Kidney (tissue), 14 donors: ENCODE results near the gene PPARA. TPM values are rescaled to one million over a fixed set of nuclear protein-coding genes. Genes with fewer than 3 reads are reported as not detected.

ENCODE experiments used
- DNase-seq, 5 donors: peaks; one replicate each; pipeline ENCODE4 v3.0.0-alpha.2; 2013 to 2020
- FAIRE-seq: peaks from 2 replicates; lab custom pipeline; 2012; peaks lifted over from hg19 to GRCh38; lab: Jason Lieb, UNC
- H3K27ac ChIP-seq, 2 donors: one replicate each; pipeline ENCODE4 v1.7.0; 2013; ENCODE audit warnings: low read depth in 2 of 2, low read length in 2 of 2, inconsistent platforms in 1 of 2
- H3K27me3 ChIP-seq: one replicate; pipeline ENCODE4 v1.7.1; 2013; ENCODE audit warnings: low read length, inconsistent platforms; ENCODE audit not compliant: control insufficient read depth, insufficient read depth
- H3K36me3 ChIP-seq, 3 donors: one replicate each; pipeline versions ENCODE4 v1.7.0 to v1.7.1; 2013; ENCODE audit warnings: low read length in 3 of 3, control low read depth in 1 of 3, inconsistent platforms in 1 of 3; ENCODE audit not compliant: insufficient read depth in 3 of 3, control insufficient read depth in 2 of 3
- H3K4me1 ChIP-seq, 3 donors: one replicate each; pipeline versions ENCODE4 v1.7.0 to v1.7.1; 2013; ENCODE audit warnings: low read length in 3 of 3, inconsistent platforms in 1 of 3, low read depth in 1 of 3; ENCODE audit not compliant: control insufficient read depth in 2 of 3, insufficient read depth in 2 of 3
- H3K4me3 ChIP-seq, 3 donors: one replicate each; pipeline versions ENCODE4 v1.7.0 to v1.8.1; 2013; ENCODE audit warnings: low read length in 3 of 3, control low read depth in 1 of 3, inconsistent platforms in 1 of 3
- H3K9ac ChIP-seq, 3 donors: one replicate each; pipeline versions ENCODE4 v1.7.0 to v1.7.1; 2013; ENCODE audit warnings: low read length in 3 of 3, control low read depth in 1 of 3, inconsistent platforms in 1 of 3
- H3K9me3 ChIP-seq, 3 donors: one replicate each; pipeline versions ENCODE4 v1.7.0 to v1.7.1; 2013; ENCODE audit warnings: low read length in 3 of 3, control low read depth in 1 of 3, inconsistent platforms in 1 of 3; ENCODE audit not compliant: control insufficient read depth in 2 of 3, insufficient read depth in 1 of 3
- intact Hi-C: fragments of 100-400 bp; cut with DNase I; formaldehyde crosslinking; loops from one replicate; pipeline ENCODE4 v1.11.1; 2022
- polyA plus RNA-seq: library from polyadenylated mRNA; stranded (reverse); fragments of 350-450 nt; fragmentation: Illumina TruSeq; extraction: RNeasy Lipid Tissue Mini Kit (QIAGEN cat#74804); gene quantifications from one replicate; pipeline ENCODE4 v1.2.3, GENCODE V29; 2014; ENCODE audit warnings: low read depth, low replicate concordance; ENCODE audit not compliant: insufficient read depth
- total RNA-seq: library from RNA; stranded (reverse); fragmentation: NEBNext Ultra II Directional; extraction: Animal tissue kit (Norgen Biotek cat#: 25700); gene quantifications from one replicate; pipeline ENCODE4 v1.2.1, GENCODE V29; 2021
- TF ChIP-seq, protein P1 (sequence below): IDR thresholded peaks from 3 replicates; pipeline ENCODE4 v1.5.1; 2012; ENCODE audit warnings: mild to moderate bottlenecking, moderate library complexity, borderline replicate concordance; ENCODE audit not compliant: insufficient read depth; ENCODE audit errors: extremely low read depth
- donor health status: control.
- donor health status: control.
- donor health status: control.
- donor health status: control.
- donor health status: control.
- donor health status: DM: yes; HTN: yes; CAD: no.
- donor health status: Normal renal cell carcinoma (clear cell type).

The PPARA gene
- total and polyA plus RNA-seq, 2 donors from 2014 or later: 15.8 to 36.8 TPM

DNA sequence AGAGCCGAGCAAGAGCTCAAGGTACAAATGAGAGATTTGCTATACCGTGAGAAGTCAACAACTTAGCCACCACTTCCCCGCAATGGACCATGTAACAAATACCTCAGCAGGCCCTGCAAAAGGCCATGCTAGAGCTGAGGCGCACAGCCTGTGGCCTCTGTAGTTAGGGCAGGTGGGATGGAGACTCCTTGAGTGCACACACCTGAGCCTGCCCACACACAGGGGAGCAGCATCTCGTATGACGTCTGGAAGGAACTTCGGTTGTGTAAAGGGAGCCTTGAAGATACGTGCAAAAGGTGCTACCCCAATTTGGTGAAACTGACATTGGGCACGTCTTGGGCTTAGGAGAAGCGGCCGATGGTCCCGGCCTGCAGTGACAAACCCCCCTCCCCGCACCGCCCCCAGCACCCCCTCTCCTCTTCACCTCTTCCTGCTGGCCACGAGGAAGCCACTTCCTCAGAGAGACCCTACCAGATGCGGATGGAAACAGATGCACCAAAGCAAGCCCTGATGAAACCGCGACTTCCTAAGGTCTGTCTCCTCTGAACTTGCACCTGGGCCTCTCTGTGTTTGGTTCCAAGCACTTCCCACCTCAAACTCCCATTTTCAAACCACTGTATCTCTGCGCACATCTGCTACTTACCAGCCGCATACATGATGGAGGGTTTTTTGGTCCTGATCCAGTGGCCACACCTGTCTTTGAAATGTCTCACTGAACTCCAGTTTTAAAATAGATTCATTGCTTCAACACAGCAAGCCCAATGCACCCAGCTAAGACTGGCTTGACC, 89.1 kb downstream of the PPARA start:
- TF ChIP-seq, protein P1, sequence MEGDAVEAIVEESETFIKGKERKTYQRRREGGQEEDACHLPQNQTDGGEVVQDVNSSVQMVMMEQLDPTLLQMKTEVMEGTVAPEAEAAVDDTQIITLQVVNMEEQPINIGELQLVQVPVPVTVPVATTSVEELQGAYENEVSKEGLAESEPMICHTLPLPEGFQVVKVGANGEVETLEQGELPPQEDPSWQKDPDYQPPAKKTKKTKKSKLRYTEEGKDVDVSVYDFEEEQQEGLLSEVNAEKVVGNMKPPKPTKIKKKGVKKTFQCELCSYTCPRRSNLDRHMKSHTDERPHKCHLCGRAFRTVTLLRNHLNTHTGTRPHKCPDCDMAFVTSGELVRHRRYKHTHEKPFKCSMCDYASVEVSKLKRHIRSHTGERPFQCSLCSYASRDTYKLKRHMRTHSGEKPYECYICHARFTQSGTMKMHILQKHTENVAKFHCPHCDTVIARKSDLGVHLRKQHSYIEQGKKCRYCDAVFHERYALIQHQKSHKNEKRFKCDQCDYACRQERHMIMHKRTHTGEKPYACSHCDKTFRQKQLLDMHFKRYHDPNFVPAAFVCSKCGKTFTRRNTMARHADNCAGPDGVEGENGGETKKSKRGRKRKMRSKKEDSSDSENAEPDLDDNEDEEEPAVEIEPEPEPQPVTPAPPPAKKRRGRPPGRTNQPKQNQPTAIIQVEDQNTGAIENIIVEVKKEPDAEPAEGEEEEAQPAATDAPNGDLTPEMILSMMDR: no peak
- intact Hi-C loops: no loop called here
- Histone ChIP-seq H3K4me1 (no peaks in the 10 kb centered on the region), H3K27me3 (no peaks in the 10 kb centered on the region), H3K36me3 (peaks cover 0 to 48% (median 24%) of the 10 kb centered on the region in 3 donors), H3K9me3 (no peaks in the 10 kb centered on the region), H3K27ac (no peak overlapping the region), H3K4me3 (no peak overlapping the region), H3K9ac (no peak overlapping the region)
- DNase-seq: no peak
- no peak for FAIRE-seq

DNA sequence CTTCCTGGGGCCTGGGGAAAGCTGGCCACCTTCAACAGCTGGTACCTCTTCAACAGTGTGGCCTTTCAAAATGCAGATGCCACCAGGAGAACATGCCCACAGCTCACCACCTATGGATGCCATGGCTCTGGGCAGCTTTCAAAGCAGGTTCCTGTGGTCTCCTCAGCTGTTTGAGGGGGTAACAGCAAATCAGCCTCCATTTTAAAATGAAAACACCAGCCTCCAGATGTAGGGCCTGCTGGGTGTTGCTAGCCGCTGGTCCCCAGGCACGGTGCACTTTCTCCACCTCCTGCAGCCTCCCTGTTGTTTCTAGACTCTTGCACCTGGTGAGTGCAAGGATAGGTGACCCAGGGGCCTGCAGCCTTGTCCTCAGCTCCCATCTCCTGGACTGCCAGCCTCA, 89.7 kb downstream of the PPARA start:
- TF ChIP-seq, protein P1: no peak
- Histone ChIP-seq H3K27ac (no peak overlapping the region), H3K4me1 (peaks cover 0 to under 1% (median 0%) of the 10 kb centered on the region in 3 donors), H3K4me3 (no peak overlapping the region), H3K9ac (no peak overlapping the region), H3K36me3 (peaks cover 0 to 42% (median 22%) of the 10 kb centered on the region in 3 donors), H3K9me3 (no peaks in the 10 kb centered on the region), H3K27me3 (no peaks in the 10 kb centered on the region)
- DNase-seq (no peak), FAIRE-seq (no peak)
- intact Hi-C loops: no loop called here

DNA sequence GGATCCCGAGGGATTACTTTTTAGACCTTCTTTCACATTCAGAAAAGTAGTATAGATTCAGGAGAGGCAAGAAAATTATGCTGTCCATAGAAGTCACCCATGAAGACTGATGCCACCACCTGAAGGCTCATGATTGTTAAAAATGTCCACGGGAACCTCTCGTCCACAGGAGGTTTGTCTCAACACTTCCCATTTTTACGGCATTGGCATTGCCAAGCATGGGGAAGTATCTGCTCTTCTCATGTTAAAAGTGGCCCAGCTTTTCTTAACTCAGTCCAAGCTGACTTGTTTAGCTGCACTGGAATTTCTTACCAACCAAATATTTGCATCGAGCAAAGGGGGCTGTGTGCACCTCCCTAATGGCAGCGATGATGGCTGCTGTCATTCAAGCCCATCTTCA, 90.2 kb downstream of the PPARA start:
- H3K27ac ChIP-seq: no peak overlapping the region
- no peak for DNase-seq
- no peak overlapping the region for H3K9ac ChIP-seq
- H3K27me3 ChIP-seq: no peaks in the 10 kb centered on the region
- peaks cover 0 to 5% (median 0%) of the 10 kb centered on the region in 3 donors for H3K4me1 ChIP-seq
- intact Hi-C loops: no loop called here
- no peaks in the 10 kb centered on the region for H3K9me3 ChIP-seq
- FAIRE-seq: no peak
- TF ChIP-seq, protein P1: no peak
- H3K36me3 ChIP-seq: peaks cover 0 to 37% (median 18%) of the 10 kb centered on the region in 3 donors
- H3K4me3 ChIP-seq: no peak overlapping the region
